ENCODE data around the gene FMN1. TPM values are rescaled to one million over a fixed set of nuclear protein-coding genes. Genes with fewer than 3 reads are reported as not detected.

FMN1 gene
- total RNA-seq, 1 experiment from 2014 or later, result 4.5 TPM

GRCh38 chr15:32908135-32908801 is 286.2 kb downstream of the FMN1 start:
- Mint-ChIP-seq H3K27ac (no peak overlapping the region), H3K4me1 (peaks cover 14% of the 10 kb centered on the region), H3K9me3 (no peaks in the 10 kb centered on the region), H3K4me3 (no peak overlapping the region), H3K36me3 (no peaks in the 10 kb centered on the region), H3K27me3 (ENCODE audit: low read depth) (no peaks in the 10 kb centered on the region)
- no peak for ATAC-seq
- ChIA-PET CTCF (interaction anchor here (0.6 to 2.3 kb wide), 8 partner anchors 10 to 85 kb away, joined by 3 to 12 read pairs (median 6); no protein-coding TSS in a partner anchor), POLR2A (no interaction called here)
- no peak for TF ChIP-seq ETV6 (CRISPR knock-in tag; IDR thresholded peaks at IDR 0.05)
- no peak for TF ChIP-seq JUN (CRISPR knock-in tag; IDR thresholded peaks at IDR 0.05)
- TF ChIP-seq ZNF121 (CRISPR knock-in tag; IDR thresholded peaks at IDR 0.05), result no peak
- TF ChIP-seq E2F5 (CRISPR knock-in tag; IDR thresholded peaks at IDR 0.05), result no peak
- no peak for TF ChIP-seq KAT7 (CRISPR knock-in tag; IDR thresholded peaks at IDR 0.05; ENCODE audit: borderline replicate concordance)
- no peak for TF ChIP-seq PRDM15 (CRISPR knock-in tag; IDR thresholded peaks at IDR 0.05)
- no peak for TF ChIP-seq ZNF317 (CRISPR knock-in tag; IDR thresholded peaks at IDR 0.05; ENCODE audit: borderline replicate concordance, low read depth)
- TF ChIP-seq ZNF263 (CRISPR knock-in tag; IDR thresholded peaks at IDR 0.05; ENCODE audit: low read depth), result no peak
- TF ChIP-seq TEAD1 (CRISPR knock-in tag; IDR thresholded peaks at IDR 0.05), result no peak
- TF ChIP-seq FOXK1 (CRISPR knock-in tag; IDR thresholded peaks at IDR 0.05), result no peak
- TF ChIP-seq ZNF532 (CRISPR knock-in tag; IDR thresholded peaks at IDR 0.05; ENCODE audit: borderline replicate concordance), result no peak
- TF ChIP-seq CDX4 (CRISPR knock-in tag; IDR thresholded peaks at IDR 0.05; ENCODE audit: borderline replicate concordance), result no peak
- DNase-seq (ENCODE audit: low spot score), result no peak

- DNase-seq (ENCODE audit: low spot score) (no peak), ATAC-seq (no peak)
- Mint-ChIP-seq H3K4me1 (peaks cover 27% of the 10 kb centered on the region), H3K4me3 (no peak overlapping the region), H3K27me3 (ENCODE audit: low read depth) (peaks cover 11% of the 10 kb centered on the region), H3K27ac (no peak overlapping the region), H3K9me3 (no peaks in the 10 kb centered on the region), H3K36me3 (no peaks in the 10 kb centered on the region)
- POLR2A ChIA-PET, result no interaction called here
- CTCF ChIA-PET, result no interaction called here
- TF ChIP-seq STAT6 (CRISPR knock-in tag; conservative IDR thresholded peaks at IDR 0.05; ENCODE audit: low read depth) (no peak), ATF2 (CRISPR knock-in tag; IDR thresholded peaks at IDR 0.05; ENCODE audit: borderline replicate concordance, low read depth) (no peak), ZNF317 (CRISPR knock-in tag; IDR thresholded peaks at IDR 0.05; ENCODE audit: borderline replicate concordance, low read depth) (no peak), ERG (CRISPR knock-in tag; IDR thresholded peaks at IDR 0.05) (no peak)
Observed at GRCh38 chr15:32905481-32905880, 289.0 kb downstream of the FMN1 start.
